CD4-positive, alpha-beta T cell treated with Interferon alpha-2 for 1 hour (primary cell): ENCODE measurements around the gene PHRF1.

Source experiments
- DNase-seq, 2 donors: peaks; one replicate each; pipeline ENCODE4 v3.0.0-alpha.2; 2020 to 2022

The PHRF1 gene

DNA sequence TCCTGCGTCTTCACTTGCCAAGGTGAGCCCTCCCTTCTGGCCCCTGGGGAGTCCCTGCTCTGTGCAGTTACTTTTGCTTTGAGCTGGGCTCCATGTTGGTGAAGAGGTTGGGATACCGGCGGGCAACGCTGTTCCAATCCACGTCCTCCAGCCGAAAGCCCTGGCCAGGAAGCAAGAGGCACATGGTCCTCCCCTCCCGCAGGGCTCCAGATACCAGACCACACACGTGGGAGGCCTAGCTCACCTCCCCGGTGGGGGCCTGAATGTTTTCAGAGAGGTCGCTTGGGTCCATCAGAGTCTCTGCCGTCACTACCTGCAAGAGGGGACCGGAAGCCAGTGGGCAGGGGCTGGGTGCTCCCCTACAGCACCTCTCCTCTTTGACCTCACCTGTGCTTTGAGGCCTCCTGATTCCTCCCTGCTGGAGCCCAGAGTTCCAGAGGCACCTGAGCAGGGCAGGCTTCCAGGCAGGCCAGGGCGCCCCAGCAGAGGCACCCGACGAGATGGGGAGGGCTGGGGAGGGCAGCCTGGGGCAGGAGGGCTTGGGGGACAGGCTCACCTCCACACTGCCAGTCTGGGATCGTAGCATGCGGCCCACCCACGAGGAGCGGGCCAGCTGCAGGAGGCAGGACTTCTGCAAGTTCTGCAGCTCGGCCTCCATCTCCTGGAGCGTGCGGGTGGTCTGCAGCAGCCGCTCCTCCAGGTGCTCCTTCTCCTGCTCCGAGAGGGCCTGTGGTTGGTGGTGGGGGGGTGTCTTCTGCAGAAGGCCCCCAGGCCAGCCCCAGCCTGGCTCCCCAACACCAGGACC is 18.7 kb upstream of the PHRF1 start:
- DNase-seq: no peak

DNA sequence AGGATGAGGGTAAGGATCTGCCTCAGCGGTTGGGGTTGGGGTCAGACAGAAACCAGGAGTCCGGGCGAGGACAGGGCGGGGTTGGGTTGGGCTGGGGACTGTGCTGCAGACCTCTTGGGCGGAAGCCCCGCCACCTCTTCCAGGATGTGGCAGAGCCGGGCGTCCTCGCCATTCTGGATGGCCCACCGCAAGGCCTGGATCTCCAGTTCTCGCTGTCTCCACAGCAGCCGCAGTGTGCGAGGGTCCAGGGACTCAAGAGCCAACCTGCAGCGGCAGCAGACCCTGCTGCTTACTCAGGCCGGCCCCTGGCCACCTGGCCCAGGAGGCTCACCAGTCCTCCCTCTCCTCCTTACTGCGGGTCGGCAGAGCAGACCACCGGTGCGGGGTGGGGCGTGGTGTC is 17.8 kb upstream of the PHRF1 start:
- DNase-seq: no peak

DNA sequence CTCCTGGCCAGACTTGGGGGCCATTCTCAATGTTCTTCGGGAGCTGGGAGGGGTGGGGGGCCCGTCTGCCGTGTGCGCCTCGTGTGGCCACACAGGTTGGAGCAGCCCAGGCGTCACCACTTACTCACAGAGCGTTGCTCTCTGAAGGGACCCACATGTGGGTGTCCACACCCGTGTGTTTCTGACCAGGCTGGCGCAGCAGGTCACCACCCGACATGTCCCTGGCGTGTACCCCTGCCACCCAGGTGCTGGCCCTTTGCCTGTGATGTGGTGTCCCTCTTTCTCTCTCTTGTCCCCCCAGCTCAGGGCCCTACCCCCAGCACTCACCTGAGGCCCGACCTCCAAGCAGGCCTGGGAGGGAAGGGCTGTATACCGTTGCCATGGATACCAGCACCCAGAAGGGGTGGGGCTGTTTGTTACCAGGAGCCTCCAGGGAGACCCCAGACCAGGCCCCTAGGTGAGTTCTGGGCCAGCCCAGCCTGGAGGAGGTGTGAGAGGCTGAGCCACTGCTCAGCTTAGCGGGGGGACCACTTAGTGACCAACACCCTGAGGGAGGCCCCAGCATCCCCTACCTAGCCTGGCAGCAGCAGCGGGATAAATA is 17.1 kb upstream of the PHRF1 start:
- peak in 1 of 2 donors; percentile 18 for DNase-seq

DNA sequence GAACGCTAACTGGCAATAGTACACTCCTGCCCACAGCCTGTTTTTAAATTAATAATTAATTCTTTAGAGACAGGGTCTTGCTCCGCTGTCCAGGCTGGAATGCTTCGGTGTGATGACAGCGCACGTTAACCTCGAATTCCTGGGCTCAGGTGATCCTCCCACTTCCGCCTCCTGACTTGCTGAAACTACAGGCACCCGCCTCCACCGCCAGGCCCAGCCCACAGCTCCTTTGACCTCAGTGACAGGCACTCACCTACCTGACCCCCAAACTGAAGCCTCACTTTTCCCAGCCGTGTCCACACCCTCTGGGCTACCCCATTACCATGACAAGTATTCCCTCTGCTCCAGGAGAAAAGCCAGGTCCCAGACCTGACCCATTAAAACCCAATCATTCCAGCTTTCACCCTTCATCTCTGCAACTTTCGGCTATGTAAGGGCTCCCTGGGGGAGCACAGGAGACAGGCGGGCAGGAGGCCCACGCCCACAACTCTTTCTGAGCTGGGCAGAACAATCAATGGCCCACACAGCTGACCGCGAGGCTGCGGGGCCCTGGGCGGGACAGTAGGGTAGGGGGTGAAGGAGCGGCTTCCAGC is 16.5 kb upstream of the PHRF1 start:
- DNase-seq: no peak

DNA sequence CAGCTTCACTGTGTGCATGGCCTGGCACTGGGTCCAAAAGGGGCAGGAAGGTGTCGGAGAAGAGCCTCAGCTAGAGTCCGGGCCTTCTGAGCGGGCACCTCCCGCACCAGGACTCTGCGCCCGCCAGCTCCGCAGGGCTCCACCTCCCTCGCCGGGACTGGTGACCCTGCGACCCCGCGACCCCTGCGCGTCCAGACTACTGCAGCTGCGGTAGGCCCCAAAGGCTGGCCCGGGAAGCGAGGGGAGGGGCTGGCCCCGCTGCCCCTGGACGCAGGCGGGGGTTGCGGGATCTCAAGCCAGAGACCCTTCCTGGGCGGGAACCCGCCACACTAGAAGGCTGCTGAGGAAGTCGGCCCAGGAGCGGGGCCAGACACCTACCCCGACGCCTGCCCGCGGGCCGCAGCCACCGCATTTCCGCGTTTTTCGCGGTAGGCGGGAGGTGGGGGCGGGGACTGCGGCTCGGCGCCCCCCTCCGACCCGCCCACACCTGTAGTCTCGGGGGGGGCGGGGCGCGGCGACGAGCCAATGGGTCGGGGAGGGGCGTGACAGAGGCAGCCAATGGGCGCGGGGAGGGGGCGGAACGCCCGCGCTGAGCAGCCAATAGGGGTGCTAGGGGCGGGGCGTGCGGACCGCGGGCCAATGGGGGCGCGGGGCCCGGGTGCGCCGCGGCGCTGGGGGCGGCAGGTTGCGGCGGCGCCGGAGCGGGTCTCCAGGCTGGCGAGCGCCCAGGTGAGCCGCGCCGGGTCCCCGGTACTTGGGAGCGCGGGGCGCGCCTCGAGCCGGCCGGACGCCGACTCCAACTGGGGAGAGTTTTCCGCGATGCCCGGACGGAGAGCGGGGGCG is 15.7 kb upstream of the PHRF1 start, which contains the start of the genes LMNTD2 and RASSF7:
LMNTD2 (minus strand) TSS at position 434 of the 843 bp plus-strand sequence; CDS start at position 412, 22 bp downstream.
RASSF7 (plus strand) TSS at position 666 of the 843 bp plus-strand sequence. CDS start 799 bp downstream, outside the sequence.
- DNase-seq: peak; percentile 93 to 96

DNA sequence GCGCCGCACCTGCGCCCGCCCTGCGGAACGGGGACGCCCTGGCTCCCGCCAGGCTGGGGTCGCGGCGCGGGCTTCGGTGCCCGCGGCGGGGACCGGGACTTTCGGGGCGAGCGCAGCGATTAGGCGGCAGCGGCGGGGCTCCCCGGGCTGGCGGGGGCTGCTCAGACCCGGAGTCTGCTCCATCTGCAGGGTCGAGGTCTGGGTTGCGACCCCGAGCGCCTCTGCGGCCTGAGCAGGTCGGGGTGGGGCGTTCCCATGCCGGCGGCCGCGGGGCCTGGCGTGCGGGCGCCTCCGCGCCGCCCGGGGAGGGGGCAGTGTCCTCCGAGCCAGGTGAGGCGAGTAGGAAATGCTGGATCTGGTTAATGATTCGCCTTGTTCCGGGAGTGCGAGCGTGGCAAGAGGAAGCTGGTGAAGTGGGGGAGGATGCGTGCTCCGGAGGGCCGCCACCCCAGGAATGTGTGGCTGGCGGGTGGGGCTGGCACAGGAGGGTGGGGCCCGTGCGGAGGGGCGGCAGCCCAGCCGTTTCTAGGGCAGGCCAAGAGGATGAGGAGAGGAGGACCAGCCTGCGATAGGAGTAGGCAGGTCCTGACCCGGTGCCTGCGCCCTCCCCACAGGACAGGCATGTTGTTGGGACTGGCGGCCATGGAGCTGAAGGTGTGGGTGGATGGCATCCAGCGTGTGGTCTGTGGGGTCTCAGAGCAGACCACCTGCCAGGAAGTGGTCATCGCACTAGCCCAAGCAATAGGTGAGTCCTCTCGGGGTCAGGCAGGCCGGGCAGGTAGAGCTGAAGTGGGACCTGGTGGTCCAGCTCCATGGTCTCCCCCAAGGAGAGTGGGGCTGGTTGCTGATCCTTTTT is 14.9 kb upstream of the PHRF1 start:
- peak in 1 of 2 donors; percentile 34 for DNase-seq

DNA sequence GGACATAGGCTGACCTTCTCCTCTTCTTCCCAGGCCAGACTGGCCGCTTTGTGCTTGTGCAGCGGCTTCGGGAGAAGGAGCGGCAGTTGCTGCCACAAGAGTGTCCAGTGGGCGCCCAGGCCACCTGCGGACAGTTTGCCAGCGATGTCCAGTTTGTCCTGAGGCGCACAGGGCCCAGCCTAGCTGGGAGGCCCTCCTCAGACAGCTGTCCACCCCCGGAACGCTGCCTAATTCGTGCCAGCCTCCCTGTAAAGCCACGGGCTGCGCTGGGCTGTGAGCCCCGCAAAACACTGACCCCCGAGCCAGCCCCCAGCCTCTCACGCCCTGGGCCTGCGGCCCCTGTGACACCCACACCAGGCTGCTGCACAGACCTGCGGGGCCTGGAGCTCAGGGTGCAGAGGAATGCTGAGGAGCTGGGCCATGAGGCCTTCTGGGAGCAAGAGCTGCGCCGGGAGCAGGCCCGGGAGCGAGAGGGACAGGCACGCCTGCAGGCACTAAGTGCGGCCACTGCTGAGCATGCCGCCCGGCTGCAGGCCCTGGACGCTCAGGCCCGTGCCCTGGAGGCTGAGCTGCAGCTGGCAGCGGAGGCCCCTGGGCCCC is 14.1 kb upstream of the PHRF1 start:
- DNase-seq: no peak

DNA sequence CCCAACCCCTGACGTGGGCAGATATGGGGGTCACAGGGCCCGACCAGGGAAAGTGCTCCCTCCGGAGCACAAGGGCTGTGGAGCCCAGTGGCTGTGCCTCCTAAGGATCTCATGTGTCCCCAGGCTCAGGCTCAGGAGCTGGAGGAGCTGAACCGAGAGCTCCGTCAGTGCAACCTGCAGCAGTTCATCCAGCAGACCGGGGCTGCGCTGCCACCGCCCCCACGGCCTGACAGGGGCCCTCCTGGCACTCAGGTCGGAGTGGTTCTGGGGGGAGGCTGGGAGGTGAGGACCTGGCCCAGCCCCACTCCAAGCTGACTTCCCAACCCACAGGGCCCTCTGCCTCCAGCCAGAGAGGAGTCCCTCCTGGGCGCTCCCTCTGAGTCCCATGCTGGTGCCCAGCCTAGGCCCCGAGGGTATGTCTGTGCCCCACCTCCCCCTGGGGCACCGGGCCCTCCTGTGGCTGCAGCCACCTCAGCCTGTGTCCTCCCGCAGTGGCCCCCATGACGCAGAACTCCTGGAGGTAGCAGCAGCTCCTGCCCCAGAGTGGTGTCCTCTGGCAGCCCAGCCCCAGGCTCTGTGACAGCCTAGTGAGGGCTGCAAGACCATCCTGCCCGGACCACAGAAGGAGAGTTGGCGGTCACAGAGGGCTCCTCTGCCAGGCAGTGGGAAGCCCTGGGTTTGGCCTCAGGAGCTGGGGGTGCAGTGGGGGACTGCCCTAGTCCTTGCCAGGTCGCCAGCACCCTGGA is 13.0 kb upstream of the PHRF1 start:
- DNase-seq: no peak

DNA sequence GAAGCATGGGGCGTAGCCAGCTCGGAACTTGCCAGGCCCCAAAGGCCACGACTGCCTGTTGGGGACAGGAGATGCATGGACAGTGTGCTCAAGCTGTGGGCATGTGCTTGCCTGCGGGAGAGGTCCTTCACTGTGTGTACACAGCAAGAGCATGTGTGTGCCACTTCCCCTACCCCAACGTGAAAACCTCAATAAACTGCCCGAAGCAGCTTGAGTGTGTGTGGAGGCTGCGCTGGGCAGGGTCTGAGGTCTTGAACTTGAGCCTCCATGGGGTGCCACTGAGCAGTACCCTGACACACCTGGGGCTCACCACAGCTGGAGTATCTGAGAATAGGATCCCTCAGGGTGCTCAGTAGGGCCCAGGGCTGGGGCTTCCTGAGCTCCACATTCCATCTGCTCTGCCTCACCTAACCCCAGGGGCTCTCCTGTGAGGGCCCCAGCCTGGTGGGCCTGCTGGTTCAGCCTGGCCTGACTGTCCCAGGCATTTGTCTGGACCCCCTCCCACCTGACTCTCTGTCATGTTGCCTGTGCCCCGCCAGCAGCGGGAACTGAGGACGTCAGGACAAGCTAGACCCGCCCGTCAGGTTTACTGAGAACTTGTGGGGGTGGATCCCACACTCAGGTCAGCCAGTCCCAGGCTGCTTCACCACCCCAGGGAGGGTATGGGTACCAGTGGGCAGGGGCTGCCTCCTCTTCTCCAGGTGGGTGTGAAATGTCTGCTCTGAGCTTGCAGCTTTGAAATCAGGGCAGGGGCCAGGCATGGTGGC is 12.3 kb upstream of the PHRF1 start:
- DNase-seq: no peak

DNA sequence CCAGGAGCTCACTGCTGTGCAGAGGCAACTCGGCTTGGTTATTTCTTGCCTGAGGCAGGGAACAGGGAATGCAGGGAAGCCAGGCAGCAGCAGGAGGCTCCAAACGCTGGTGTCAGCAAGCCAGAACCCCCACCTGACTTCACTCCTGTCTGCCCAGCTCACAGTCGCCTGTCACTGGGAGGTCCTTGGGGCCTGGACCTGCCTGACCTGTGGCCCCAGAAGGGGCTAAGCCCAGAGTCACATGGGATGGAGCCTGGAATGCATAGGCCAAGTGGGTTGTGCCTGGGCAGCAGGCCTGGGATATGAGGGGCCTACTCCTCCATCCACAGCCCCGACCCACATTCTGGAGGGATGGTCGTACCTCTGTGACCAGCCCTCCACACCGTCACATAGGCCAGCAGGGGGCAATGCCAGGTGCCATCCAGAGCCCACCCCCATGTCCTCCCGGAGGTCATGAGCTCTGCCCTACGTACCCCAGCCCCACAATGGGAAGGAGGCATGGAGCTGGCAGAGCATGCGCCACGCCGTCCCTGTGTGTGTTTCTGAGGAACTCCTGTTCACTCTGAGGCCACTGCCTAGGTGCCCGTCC is 10.3 kb upstream of the PHRF1 start:
- DNase-seq: no peak

DNA sequence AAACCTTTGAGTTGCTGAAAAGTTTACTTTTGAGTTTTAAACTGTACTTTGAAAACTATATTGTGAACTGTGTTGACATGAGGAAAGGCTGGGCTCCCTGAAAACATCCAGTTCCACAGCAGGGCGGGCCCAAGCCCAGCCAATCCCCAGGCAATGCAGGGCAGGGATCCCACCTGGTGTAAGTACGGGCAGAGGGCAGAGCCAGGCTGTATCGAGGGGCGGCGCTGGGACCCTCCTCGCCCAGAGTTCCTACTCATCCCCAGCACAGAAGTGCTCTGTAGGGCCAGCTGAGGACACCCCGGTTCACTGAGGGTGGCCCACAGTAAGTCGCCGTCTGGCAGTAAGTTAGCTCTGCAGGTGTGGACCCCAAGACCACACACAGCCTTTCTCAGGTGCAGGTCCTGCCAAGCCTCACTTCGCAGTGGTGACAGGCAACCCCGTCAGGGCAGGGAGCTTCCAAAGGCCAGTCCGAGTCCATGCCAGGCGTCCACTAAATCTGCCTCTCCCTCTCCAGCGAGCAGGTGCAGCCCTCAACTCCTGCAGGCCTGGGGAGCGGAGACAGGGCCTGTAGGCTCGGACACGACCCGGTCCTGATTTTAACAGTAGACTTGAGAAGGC is 9.2 kb upstream of the PHRF1 start:
- peak in 1 of 2 donors; percentile 10 for DNase-seq

DNA sequence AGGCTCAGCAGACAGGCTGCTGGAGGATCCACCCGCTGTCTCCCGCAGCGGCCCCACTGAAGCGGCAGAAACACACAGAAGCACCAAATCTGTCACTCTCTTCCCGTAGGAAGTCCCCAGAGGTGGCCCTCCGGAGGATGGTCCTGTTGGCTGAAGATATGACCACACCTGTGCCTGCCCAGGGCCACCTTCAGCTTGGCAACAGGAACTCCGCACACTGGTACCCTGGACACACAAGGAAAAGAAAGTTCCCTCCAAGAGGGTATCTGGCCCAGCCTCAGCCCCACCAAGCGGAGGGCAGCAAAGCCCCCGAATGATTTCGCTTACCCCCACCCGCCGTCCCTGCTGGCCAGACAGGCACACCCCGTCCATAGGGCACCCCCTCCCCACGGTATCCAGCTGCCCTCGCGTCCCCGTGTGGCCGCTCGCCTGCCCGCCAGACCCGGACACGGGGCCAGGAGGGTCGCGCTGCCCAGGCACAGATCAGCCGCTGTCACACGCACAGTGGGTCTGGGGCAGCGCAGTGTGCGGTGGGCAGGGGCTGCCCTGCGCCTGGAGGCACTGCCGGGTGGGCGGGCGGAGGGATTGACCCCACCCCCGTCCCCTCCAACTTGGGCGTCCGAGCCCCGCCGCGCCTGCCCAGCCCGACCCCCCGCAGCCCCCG is 8.5 kb upstream of the PHRF1 start:
- peak in 1 of 2 donors; percentile 31 for DNase-seq

DNA sequence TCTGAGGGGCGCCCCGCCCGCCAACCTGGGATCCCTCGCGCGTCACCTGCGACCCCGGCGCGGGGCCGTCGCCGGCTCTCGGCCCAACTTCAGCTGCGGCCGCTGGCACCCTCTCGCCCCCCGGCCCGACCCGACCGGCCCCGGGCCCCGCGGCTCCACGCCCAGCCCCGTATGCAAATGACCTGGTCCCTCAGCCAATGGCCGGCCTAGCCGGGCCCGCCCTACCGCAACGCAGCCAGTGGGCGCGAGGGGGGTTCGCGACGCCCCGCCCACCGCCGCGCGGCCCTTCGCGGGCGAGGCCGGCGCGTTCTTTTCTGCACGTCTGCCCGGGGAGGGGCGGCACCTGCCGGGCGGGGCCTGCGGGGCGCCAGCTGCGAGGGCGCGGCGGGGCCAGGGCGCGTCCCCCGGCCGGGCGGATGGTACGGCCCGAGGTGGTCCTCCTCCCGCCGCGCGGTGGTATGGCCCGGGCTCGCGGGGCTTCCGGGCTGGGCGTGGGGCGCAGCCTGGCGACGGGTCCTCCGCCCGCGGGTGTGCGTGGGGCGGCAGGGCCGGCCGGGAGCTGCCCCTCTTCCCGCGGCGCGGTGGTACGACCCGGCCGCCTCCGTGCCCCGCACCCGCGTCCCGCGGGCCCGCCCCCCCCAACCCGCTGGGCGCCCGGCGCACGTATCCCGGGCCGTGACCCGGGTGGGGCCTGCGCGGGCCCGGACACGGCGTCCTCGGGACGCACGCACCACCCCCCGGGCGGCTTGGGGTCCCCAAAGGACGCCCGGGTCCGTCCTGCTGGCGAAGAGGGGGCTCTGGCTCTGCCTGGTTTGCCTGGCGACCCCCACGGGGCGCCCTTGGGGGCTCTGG is 7.7 kb upstream of the PHRF1 start:
- DNase-seq: peak; percentile 94 to 97

DNA sequence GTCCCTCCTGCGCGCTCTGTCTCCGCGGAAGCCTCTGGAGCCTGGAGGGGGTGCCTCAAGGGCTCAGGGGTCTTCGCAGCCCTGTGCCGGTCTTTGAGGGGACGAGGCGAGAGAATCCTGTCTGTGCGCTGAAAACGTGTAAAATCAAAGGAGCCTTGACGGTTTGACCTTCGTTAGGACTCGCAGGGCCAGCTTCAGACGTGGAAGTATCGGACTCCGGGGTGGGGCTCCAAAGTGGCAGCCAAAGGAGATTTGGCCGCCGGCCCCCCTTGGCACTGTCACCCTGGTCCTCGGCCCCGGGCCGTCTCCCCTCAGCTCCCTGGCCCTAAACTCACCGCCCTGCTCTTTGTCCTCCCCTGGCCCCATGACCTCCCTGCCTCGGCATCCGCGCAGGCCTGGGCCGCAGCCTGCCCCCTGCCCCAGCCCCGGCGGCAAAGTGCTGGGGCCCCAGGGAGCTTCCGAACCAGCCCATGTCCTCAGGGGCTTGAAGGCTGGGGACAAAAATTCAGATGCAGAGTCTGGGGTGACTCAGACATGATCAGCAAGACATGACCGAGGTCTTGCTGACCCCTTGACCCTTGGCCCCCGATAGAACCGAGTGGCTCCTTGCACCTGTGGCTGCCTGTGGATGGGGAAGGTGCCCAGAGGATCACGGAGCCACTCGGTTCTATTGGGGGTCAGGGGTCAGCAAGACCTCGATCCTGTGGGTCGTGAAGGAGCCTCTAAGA is 6.9 kb upstream of the PHRF1 start:
- no peak for DNase-seq

DNA sequence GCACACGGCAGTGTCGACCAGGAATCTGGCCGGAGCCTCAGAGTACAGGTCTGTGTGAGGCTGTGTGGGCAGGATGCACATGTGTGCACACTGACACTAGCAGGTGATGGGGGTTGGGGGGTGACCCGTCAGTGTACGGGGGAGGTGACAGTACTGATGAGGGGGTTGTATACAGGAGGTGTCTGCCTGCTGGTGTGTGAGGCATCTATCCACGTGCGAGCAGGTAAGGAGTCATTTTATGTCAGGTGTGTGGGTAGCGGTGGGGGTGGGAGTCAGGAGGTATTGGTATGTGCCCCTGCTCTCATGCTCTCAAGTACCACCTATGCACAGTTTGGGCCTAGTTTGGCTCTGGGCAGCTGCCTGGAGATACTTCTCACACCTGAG is 4.5 kb upstream of the PHRF1 start:
- no peak for DNase-seq

DNA sequence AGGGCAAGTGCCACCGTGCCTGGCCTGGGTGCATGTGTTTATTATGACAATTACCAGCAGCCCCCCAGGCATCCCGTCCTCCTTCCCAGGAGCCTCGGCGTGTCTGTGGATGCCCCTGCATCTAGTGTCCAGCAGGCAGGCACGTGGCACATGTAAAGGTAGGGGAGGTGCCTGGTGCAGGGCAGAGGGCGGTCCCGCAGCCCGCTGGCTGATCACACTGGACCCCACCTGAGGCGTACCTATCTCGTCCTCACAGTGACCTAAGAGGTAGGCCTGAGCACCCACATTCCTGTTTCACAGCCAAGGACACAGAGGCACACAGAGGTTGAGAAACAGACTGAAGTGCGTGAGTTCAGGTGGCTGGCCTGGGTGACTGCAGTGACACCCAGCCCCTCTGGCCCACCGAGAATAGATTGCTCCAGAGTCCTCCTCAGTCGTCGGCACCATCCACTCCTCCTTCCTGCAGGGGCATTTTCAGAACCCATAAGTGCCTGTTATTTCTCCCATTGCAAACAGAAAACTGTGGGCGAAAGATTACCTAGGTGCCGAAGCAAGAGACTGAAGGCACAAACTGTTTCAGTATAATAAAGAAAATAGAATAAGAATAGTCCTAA is 3.0 kb upstream of the PHRF1 start:
- no peak for DNase-seq
